ENCODE measurements around the gene FOCAD. TPM values are rescaled to one million over a fixed set of nuclear protein-coding genes. Genes with fewer than 3 reads are reported as not detected.

FOCAD gene
- total RNA-seq, 6 experiments from 2014 or later: 31.8 to 46.7 (median 39.2) TPM

GRCh38 chr9:20996809-20997208 lies 312.8 kb downstream of the FOCAD start:
- H3K27ac Mint-ChIP-seq: no peak overlapping the region
- no peaks in the 10 kb centered on the region for H3K4me1 Mint-ChIP-seq (ENCODE audit: low read depth)
- peaks cover 35% of the 10 kb centered on the region for H3K36me3 Mint-ChIP-seq (ENCODE audit: low read depth)
- H3K9me3 Mint-ChIP-seq: no peaks in the 10 kb centered on the region
- DNase-seq: no peak
- H3K27me3 Mint-ChIP-seq (ENCODE audit: insufficient read depth): no peaks in the 10 kb centered on the region; the same call in 1 of the 2 replicates
- no peak for TF ChIP-seq CTCF (IDR thresholded peaks at IDR 0.05)
- no peak overlapping the region for H3K4me3 Mint-ChIP-seq

- no peaks in the 10 kb centered on the region for H3K4me1 Mint-ChIP-seq (ENCODE audit: low read depth)
- H3K4me3 Mint-ChIP-seq: no peak overlapping the region
- TF ChIP-seq CTCF (IDR thresholded peaks at IDR 0.05): no peak
- no peak overlapping the region for H3K27ac Mint-ChIP-seq
- DNase-seq: no peak
- no peaks in the 10 kb centered on the region; the same call in 1 of the 2 replicates for H3K27me3 Mint-ChIP-seq (ENCODE audit: insufficient read depth)
- H3K36me3 Mint-ChIP-seq (ENCODE audit: low read depth): peaks cover 31% of the 10 kb centered on the region
- H3K9me3 Mint-ChIP-seq: no peaks in the 10 kb centered on the region
Measured at GRCh38 chr9:20997503-20998076, 313.5 kb downstream of the FOCAD start.

- no peak overlapping the region for H3K27ac Mint-ChIP-seq
- no peaks in the 10 kb centered on the region; the same call in none of the 2 replicates for H3K27me3 Mint-ChIP-seq (ENCODE audit: insufficient read depth)
- H3K9me3 Mint-ChIP-seq: no peaks in the 10 kb centered on the region
- no peak overlapping the region for H3K4me3 Mint-ChIP-seq
- H3K4me1 Mint-ChIP-seq (ENCODE audit: low read depth): no peaks in the 10 kb centered on the region
- TF ChIP-seq CTCF (IDR thresholded peaks at IDR 0.05): no peak
- DNase-seq: no peak
- H3K36me3 Mint-ChIP-seq (ENCODE audit: low read depth): peaks cover 18% of the 10 kb centered on the region
Measured at GRCh38 chr9:21001581-21001980, 317.5 kb downstream of the FOCAD start.

GRCh38 chr9:21002040-21002439 lies 318.0 kb downstream of the FOCAD start:
- Mint-ChIP-seq H3K9me3 (no peaks in the 10 kb centered on the region), H3K4me1 (ENCODE audit: low read depth) (no peaks in the 10 kb centered on the region), H3K36me3 (ENCODE audit: low read depth) (peaks cover 18% of the 10 kb centered on the region), H3K4me3 (no peak overlapping the region), H3K27ac (no peak overlapping the region), H3K27me3 (ENCODE audit: insufficient read depth) (no peaks in the 10 kb centered on the region; the same call in none of the 2 replicates)
- TF ChIP-seq CTCF (IDR thresholded peaks at IDR 0.05): no peak
- DNase-seq: no peak

- Mint-ChIP-seq H3K27me3 (ENCODE audit: insufficient read depth) (no peaks in the 10 kb centered on the region; the same call in 1 of the 2 replicates), H3K4me1 (ENCODE audit: low read depth) (peaks cover 31% of the 10 kb centered on the region), H3K36me3 (ENCODE audit: low read depth) (peaks cover 25% of the 10 kb centered on the region), H3K4me3 (no peak overlapping the region), H3K27ac (no peak overlapping the region; the same call in 1 of the 2 replicates), H3K9me3 (no peaks in the 10 kb centered on the region)
- no peak for TF ChIP-seq CTCF (IDR thresholded peaks at IDR 0.05)
- DNase-seq: no peak
Measured at GRCh38 chr9:21015129-21015815, 331.2 kb downstream of the FOCAD start.

Measured in HFFc6 (cell line).